Peyer's patch (tissue), 4 donors: ENCODE results near the gene HOXD9.

Experiments used
- POLR2A ChIP-seq, 2 donors: fragments of 450-650 bp; IDR thresholded peaks; one replicate each; pipeline ENCODE4 v1.5.1; 2017; ENCODE audit warnings: antibody characterized with exemption in 2 of 2, mild to moderate bottlenecking in 2 of 2, moderate library complexity in 2 of 2
- TF ChIP-seq, protein P1 (sequence below), 6 experiments: fragments of 450-650 bp in 4 of 6; fragments of 200-600 bp in 2 of 6; sonication (generic) in 1 of 6; IDR thresholded peaks; one replicate each; pipeline ENCODE4 v1.5.1; 2017 to 2019; ENCODE audit warnings: antibody characterized with exemption in 6 of 6, mild to moderate bottlenecking in 3 of 6, moderate library complexity in 1 of 6

- TF ChIP-seq, protein P1, sequence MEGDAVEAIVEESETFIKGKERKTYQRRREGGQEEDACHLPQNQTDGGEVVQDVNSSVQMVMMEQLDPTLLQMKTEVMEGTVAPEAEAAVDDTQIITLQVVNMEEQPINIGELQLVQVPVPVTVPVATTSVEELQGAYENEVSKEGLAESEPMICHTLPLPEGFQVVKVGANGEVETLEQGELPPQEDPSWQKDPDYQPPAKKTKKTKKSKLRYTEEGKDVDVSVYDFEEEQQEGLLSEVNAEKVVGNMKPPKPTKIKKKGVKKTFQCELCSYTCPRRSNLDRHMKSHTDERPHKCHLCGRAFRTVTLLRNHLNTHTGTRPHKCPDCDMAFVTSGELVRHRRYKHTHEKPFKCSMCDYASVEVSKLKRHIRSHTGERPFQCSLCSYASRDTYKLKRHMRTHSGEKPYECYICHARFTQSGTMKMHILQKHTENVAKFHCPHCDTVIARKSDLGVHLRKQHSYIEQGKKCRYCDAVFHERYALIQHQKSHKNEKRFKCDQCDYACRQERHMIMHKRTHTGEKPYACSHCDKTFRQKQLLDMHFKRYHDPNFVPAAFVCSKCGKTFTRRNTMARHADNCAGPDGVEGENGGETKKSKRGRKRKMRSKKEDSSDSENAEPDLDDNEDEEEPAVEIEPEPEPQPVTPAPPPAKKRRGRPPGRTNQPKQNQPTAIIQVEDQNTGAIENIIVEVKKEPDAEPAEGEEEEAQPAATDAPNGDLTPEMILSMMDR (IDR thresholded peaks at IDR 0.05), result no peak
- no peak for TF ChIP-seq POLR2A (IDR thresholded peaks at IDR 0.05)
Observed at GRCh38 chr2:176092270-176093144, 30.0 kb upstream of the HOXD9 start, which contains the start of gene HOXD13.
